GM19025 (cell line): ENCODE measurements around the gene REEP6.
"Not testable (repeated sequence)": the region's sequence is repeated elsewhere in the genome, so short reads cannot be mapped to it uniquely, and the experiment has no call there.

ENCODE experiments used
- ATAC-seq: cut with Tn5 transposase; IDR thresholded peaks from one replicate; pipeline ENCODE4 v1.9.1; 2021; ENCODE audit warnings: mild to moderate bottlenecking, low read depth, moderate library complexity; ENCODE audit not compliant: unreplicated experiment

The REEP6 gene

DNA sequence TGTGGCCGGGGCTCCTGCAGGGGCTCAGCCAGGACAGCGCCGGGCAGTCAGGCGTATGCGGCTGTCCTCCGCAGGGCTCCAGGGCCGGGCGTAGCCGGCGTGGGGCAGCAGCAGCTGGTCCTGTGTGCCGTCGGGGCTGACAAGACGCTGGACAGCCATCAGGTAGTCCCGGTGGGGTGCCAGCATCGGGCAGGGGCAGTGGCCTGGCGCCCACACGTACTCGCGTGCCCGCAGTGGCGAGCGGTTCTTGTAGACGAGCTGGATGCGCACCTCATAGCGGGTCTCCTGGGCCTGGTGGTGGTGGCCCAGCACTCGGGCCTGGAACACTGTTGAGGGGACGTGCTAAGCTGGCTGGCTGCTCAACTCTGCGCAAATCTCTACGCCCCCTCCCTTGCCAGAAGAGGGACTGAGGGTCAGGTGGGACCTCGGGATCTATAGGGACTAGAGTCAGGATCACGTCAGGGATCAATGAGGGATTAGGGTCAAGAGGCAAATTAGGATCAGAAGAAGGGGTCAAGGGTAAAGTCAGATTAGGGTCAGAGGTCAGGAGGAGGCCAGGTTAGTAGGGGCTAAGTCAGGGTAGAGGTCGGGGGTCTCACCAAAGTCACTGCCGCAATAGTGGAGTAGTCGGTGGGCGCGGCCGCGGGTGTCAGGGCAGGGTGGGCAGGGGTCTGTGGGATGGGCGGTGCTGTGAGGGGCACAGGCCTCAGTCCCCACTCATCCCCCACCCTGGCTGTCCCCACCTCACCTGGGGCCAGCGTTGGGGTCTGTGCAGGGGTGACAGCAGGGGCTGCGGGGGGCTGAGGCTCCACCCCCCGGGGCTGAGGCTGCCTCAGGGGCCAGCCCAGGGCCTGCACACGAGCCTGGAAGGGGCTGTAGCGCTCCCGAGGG is 15.3 kb downstream of the REEP6 start:
- ATAC-seq, result no peak

DNA sequence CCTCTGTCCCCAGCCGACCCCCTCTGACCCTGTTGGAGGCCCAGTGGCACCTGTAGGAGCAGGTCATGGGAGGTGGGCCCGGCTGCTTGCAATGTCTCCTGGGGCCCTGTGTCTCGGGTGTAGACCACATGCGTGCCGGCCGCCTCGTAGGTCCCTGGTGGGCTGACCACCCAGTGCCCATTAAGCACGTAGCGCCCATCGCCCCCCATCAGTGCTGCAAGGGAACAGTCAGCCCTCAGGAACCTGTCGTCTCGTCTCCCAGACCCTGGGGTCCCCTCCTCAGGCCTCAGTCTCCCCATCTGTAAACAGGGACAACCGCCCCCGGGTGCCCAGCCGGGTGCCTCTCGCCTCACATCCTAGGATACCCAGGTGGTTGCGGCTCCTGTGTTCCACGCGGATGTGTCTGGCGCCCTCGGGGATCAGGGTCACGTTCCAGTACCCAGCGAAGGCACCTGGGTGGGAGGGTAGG is 16.2 kb downstream of the REEP6 start:
- ATAC-seq, result no peak

DNA sequence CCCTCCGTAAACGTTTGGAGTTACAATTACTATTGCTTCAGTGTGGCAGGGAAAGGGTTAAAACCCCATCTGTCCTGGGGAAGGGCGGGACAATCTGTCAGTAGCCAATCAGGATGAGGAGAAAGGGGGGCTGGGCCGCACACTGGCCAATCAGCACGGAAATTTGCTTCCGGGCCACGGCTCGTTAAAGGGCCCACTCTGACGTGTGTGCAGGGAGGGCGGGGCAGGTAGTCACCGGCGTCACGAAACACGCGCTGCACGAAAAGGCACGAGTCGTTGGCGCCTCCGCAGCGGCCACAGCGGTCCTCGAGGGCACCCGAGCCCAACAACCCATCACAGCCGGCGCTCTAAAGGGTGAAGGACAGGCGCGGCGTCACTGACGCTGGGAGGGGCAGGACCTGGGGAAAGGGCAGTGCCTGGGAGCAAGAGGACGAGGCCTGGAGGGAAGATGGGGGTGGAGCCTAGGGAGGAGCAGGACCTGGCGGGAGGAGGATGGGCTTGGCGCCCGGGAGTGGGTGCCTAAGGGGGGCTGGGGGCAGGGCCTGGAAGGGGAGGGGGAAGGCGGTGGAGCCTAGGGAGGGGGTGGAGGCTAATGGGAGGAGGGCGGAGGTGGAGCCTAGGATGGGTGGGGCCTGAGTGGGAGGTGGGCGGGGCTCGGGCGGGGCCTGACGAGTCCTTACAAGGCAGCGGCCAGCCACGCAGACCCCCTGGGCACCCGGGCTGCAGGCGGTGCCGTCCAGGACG is 17.0 kb downstream of the REEP6 start:
- ATAC-seq, result no peak

DNA sequence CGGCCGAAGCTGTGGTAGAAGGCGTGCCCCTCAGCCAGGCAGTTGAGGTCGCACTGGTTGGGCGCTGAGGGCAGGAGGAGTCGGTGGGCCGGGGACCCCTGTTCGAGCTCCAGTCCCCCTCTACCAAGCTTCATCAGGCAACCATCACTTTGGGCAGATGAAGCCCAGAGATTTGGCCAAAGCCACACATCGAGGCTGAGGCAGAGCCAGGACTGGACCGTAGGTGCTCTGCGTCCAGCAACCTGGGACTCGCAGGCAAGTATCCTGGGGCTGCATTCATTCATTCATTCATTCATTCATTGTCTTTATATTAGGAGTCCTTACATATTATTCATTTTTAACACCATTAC is 17.5 kb downstream of the REEP6 start:
- ATAC-seq, result no peak

DNA sequence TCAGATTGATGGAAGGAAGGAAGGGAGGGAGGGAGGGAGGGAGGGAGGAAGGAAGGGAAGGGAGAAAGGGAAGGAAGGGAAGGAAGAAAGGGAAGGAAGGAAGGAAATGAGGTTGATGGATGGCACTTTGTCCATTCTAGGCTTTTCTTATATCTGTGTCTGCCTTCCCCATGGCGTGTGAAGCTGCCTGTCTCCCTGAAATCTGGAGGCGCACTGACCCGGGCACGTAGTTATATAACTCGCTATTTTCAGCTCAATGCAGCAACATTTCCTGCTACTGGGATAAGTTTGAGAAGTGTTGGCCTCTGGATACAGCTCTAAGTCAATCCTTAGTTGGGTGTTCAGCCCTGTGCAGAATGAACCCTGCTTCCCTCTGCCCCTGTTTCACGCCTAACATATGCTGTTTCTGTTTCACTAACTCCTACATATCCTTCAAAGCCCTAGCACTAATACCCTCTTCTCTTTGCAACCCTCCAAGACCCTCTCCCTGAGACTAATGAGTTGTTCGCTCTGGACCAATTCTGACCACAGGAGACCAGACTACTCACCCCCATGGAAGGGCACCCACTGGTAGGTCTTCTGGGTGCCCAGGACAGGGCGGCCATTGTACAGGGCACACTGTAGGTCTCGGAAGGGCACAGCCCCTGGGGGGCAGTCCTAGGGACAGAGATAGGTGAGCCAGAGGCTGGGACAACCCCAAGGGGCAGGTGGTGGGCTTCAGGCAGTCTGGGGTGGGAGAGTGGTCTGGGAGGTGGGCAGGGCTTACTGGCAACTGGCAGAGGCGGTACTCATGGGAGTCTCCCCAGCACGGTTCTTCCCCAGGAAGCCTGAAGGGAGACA is 18.8 kb downstream of the REEP6 start:
- ATAC-seq, result no peak

DNA sequence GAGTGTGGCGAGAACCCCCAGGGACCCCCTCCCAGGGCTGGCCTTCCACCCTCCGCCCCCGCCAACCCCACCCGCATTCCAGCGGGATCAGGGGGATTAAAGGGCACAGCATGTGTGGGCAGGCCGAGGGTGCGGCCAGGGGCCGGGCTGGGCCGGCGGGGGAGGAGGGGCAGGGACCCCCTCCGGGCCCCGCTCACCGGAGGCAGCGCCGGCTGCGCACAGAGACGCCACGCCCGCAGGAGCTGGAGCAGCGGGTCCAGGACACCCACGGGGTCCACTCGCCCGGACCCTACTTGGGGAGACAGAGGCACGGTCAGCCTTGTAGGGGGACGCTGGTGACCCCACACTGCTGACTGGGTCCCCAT is 19.4 kb downstream of the REEP6 start:
- ATAC-seq, result no peak

DNA sequence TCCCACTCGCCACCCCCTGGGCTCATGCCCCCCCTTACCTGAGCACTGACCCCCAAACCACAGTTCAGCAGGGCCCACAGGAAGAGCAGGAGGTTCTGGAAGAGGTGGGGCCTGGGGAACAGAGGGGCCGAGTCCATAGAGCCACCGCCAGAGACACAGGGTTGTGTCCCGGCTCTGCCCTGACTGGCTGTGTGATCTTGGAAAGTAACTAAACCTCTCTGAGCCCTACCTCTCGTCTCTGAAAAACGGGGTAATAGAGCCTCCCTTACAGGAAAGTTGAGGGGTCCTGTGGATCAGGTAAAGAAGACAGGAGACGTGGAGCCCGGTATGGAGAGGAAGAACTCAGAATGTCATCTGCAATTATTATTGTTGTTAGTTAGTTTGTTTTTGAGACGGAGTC is 19.8 kb downstream of the REEP6 start:
- ATAC-seq, result no peak

DNA sequence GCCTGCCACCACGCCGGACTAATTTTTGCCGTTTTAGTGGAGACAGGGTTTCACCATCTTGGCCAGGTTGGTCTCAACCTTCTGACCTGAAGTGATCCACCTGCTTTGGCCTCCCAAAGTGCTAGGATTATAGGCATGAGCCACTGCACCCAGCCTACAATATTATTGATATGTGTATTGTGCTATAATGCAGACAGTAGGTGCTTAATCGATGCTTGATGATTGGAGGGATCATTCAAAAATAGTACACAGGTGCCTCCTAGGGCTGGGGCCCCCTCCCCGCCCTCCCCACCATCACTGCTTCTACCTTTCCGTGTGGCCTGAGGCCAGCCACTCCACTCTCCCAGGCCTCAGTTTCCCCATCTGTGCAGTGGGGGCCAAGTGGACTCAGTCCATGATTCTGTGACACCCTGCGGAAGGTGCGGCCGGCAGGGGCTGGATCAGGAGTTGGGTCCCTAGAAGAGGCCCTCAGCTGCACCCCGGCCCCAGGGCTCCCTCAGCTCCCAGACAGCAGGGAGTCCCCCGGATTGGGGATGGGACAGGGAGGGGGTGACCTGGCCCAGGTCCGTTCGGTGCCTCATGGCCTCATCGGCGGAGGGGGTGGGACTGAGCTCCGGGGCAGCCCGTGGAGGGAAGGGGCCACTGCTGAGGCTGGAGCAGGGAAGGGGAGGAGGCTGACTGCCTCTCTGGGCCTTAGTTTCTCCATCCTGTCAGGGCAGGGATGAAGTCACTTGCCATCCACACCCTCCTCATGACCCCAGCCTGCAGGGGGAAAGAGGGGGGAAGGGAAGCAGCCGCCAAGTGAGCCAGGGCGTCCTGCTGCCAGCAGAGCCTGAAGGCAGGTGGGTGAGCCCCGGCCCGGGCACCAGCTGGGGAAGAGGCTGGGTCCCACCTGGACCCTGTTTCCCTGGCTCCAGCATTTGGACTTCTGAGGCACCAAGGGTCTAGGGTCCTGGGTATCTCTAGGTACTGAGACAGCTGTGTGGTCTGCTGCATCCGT is 20.6 kb downstream of the REEP6 start:
- ATAC-seq, result no peak

DNA sequence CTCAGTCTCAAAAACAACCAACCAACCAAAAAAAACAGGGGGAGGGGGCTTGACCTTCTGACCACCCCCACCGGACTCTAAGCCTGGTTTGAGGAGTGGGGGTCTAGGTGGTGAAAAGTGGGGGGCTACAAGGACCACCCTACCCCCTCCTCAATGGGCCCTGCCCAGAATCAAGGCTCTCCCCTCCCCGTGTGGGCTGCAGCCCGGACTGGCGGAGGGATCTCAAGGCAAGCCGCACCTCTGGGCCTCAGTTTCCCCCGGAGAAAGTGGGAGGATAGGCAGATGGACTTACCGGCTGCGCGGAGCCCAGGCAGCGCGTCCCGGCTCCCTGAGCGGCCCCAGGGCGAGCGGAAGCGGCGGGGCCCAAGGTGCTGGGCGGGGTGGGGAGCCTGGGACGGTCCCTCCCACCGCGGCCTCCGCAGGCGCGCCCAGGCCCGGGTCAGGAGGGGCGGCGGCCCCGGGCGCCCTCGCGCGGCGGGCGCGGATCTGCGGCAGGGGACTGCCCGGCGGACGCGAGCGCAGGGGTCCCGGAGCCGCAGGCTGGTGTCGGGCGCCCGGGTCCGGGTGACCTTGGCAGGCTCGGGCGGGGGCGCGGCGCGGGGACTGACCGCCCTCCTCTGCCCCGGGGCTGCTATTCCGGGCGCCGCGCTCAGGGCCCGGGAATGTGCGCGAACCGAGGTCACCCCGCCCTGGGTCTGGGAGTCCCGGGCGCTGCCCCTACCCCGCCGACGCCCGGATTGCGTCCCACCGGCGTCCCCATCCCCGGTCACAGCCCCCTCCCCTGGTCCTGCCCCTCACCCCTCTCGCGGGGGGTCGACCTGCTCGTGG is 21.9 kb downstream of the REEP6 start, which contains the start of gene ADAMTSL5:
TSS of gene ADAMTSL5 (minus strand) at position 349 of the 828 bp plus-strand sequence. CDS start 2,076 bp downstream, outside the sequence.
- ATAC-seq, result no peak

DNA sequence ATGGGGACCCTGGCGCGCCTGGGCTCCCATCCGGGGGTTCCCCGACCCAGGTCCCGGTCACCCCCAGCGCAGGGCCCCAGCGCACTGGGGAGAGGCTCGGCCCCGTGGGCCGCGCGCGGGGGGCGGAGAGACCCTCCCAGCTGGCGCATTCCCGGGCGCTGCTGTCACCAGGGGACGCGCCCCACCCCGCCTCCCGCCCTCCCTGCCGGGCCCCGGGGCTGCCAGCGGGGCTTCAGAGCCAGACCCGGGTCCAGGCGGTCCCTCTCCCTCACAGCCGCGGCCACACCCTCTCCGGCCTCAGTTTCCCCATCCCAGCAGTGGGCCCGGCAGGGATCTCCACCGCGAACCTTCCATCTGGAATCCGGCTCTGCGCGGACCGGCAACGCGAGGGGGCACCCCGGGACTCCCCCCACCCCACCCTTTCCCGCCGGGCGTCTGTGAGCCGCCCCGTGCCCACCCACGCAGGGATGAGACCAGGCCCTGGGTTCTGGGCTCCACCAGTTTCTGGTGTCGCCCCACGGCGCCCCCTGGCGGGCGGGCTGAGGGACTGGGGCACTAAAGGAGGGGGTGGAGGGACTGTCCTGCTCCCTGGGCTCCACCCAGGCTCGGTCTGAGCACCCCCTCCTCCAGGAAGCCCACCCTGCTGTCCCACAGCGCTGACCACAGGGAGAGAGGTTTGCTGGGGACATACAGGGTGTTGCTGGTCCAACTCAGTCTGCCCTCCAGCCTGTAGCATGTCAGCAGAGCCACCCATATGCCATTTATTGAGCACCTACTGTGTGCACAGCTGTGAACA is 22.7 kb downstream of the REEP6 start:
- no peak for ATAC-seq

DNA sequence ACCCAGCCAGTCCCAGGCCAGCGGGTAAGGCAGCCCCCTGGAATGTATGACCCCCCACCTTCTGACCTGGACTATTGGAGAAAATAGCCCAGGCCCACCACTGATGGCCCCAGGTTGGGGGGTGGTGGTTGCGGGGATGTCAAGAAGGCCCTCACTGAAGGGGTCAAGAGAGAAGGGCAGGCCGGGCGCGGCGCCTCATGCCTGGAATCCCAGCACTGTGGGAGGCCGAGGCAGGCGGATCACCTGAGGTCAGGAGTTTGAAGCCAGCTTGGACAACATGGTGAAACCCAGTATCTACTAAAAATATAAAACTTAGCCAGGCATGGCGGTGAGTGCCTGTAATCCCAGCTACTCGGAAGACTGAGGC is 23.3 kb downstream of the REEP6 start:
- ATAC-seq, result no peak

DNA sequence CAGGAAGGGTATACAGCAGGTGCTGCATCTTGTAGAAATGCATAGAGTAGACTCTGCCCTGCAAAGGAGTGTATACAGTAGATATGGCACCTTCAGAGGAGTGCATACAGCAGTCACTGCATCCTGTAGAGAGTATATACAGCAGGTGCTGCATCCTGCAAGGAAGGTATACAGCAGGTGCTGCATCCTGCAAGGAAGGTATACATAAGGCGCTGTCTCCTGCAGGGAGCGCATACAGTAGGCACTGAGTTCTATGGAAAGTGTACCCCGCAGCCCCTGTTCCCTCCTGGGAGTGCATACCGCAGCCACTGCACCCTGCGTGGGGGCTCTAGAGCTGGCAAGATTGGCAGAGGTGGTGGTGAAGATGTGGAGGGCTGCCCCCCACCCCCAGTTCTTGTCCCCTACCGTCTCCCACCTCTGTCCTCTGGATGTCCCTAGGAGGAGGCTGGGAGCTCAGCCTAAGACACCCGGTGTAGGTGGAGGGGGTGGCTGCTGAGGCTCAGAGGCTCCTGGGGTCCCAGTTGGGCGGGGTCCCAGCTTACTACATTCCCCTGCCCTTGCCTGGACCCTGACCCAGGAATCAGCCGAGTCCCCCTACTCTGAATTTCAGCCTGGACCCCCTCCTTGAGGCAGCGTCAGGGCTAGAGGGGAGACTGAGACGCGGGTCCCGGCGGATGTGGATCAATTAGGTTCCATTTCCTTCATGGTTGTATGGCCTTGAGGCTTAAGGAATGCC is 24.2 kb downstream of the REEP6 start:
- ATAC-seq, result no peak

DNA sequence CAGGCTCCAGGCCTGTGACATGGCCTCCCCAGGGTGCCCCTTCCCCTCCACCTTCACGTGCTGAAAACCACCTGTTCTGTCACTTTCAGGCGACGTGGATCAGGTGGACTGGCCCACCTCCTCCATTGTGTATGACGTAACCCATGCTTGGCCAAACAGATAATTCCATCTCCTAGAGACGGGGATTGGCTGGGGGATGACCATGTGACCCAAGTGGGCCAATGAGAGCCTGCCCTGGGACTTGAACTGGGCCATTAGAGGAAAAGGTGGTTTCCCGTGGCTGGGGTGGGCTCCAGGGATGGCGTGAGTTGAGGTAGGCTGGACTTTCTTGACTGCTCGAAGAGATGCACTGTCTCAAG is 25.4 kb downstream of the REEP6 start:
- ATAC-seq, result no peak

DNA sequence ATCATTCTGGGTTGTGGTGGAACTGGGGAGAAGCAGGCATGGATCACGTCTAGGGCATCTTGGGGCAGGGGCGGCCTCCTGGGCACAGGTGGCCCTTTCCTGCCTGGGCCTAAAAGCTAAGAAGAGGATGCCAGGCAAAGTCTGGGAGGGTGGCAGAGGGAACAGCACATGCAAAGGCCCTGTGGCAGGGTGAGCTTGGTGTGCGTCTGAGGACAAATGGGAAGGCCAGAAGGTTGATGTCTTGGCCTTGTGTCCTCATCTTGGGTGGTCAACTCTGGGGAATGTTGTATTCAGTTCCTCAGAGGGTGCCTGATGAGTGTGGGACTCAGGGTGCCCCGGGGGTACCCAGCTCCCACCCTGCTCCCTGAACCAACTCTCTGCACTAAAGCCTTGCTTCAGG is 27.5 kb downstream of the REEP6 start:
- ATAC-seq, result no peak

DNA sequence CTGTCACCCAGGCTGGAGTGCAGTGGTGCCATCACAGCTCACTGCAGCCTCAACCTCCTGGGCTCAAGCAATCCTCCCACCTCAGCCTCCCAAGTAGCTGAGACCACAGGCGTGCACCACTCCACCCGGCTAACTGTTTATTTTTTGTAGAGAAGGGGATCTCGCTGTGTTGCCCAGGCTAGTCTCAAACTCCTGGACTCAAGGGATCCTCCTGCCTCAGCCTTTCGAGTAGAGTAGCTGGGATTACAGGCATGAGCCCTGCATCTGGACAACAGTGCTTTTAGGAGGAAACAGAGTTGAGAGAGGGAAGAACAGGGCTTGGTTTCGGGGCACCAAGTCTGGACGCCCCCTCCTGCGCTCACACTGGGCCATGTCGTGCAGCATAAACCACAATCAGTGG is 28.8 kb downstream of the REEP6 start:
- not testable (repeated sequence) for ATAC-seq

DNA sequence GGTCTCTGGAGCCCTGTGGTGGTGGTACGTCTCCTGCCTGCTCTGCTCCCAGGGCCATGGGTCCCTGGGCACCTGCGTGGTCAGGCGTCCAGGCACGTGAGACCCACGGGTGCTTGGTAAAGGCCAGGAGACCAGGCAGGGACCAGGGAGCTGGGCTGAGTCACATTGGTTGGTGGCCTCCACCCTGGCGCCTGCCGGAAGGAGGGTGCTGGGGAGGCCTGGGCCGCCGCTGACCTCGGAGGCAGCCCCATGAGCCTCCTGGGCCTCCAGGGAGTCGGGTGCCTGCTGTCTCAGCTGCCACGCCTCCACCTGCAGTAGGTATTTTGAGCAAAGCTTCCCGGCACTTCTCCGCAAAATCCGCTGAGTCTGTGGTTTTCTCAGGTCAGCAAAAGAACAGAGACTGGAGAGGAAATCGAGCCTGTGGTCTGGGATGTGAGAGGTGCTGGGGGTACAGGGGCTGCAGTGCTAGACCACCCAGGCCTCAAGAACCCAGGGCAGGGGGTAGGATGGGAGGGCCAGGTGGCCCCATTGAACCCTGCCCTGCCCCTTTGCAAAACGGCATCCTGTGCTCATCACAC is 29.3 kb downstream of the REEP6 start:
- no peak for ATAC-seq

DNA sequence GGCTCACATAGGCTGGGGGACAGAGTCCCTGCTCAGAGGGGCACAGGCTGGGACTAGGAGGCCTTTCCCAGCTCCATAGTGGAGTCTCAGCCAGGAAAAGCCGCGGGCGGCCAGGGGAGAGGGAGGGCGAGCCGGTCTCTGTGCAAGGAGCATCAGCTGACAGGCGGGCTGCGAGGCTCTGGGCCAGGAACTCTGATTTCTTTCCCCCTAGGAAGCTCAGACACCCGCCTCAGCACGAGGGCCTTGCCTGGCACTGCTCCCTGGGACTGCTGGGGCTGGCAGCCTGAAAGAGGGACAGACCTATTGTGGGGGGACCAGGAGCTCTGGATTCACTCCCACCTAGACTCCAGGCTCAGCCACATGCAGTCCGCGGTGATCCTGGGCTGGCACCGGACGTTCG is 30.7 kb downstream of the REEP6 start:
- no peak for ATAC-seq
